Immature natural killer cell (primary cell): Measurements from ENCODE around the gene ZKSCAN5. TPM values are rescaled to one million over a fixed set of nuclear protein-coding genes. Genes with fewer than 3 reads are reported as not detected.
"Not testable (repeated sequence)": the region's sequence is repeated elsewhere in the genome, so short reads cannot be mapped to it uniquely, and the experiment has no call there.

Source experiments
- DNase-seq, 3 donors: peaks; one replicate each; pipeline ENCODE4 v3.0.0; 2022; ENCODE audit warnings: mixed read lengths in 1 of 3
- H3K27ac Mint-ChIP-seq, 6 donors: one replicate each; pipeline ENCODE4 v1.8.0; 2020; ENCODE audit warnings: mixed read lengths in 6 of 6, mild to moderate bottlenecking in 5 of 6, inconsistent platforms in 4 of 6, moderate library complexity in 3 of 6
- H3K27me3 Mint-ChIP-seq, 3 donors: one replicate each; pipeline ENCODE4 v1.8.0; 2020 to 2021; ENCODE audit warnings: low read depth in 3 of 3, mild to moderate bottlenecking in 3 of 3, mixed read lengths in 3 of 3, moderate library complexity in 3 of 3, inconsistent platforms in 1 of 3
- H3K36me3 Mint-ChIP-seq, 3 donors: one replicate each; pipeline ENCODE4 v1.8.0; 2020; ENCODE audit warnings: mixed read lengths in 3 of 3, inconsistent platforms in 2 of 3, mild to moderate bottlenecking in 2 of 3
- H3K4me1 Mint-ChIP-seq, 2 donors: one replicate each; pipeline ENCODE4 v1.8.0; 2020; ENCODE audit warnings: inconsistent platforms in 2 of 2, mild to moderate bottlenecking in 2 of 2, mixed read lengths in 2 of 2, moderate library complexity in 1 of 2
- H3K4me3 Mint-ChIP-seq, 5 donors: one replicate each; pipeline ENCODE4 v1.8.0; 2020; ENCODE audit warnings: mild to moderate bottlenecking in 5 of 5, mixed read lengths in 5 of 5, inconsistent platforms in 3 of 5, moderate library complexity in 3 of 5
- H3K9me3 Mint-ChIP-seq, 6 donors: one replicate each; pipeline ENCODE4 v1.8.0; 2020; ENCODE audit warnings: mild to moderate bottlenecking in 6 of 6, mixed read lengths in 6 of 6, inconsistent platforms in 4 of 6, moderate library complexity in 3 of 6
- polyA plus RNA-seq, 3 donors: library from polyadenylated mRNA; unstranded; fragments of 300-500 nt; fragmentation: Illumina TruSeq; gene quantifications; one replicate each; pipeline ENCODE4 v1.2.3, GENCODE V29; 2021

ZKSCAN5 gene
- polyA plus RNA-seq, 3 donors from 2014 or later = 3.2 to 9.4 (median 4.6) TPM

DNA sequence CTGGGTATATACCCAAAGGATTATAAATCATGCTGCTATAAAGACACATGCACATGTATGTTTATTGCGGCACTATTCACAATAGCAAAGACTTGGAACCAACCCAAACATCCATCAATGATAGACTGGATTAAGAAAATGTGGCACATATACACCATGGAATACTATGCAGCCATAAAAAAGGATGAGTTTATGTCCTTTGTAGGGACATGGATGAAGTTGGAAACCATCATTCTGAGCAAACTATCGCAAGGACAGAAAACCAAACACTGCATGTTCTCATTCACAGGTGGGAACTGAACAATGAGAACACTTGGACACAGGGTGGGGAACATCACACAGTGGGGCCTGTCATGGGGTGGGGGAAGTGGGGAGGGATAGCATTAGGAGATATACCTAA lies 45.1 kb downstream of the ZKSCAN5 start:
- H3K4me3 Mint-ChIP-seq, H3K9me3 Mint-ChIP-seq, H3K36me3 Mint-ChIP-seq, DNase-seq, H3K27me3 Mint-ChIP-seq: not testable (repeated sequence)
- H3K27ac Mint-ChIP-seq = peak overlapping the region in 1 of 6 donors; percentile 57
- peaks cover 24 to 30% of the 10 kb centered on the region in 2 donors for H3K4me1 Mint-ChIP-seq

DNA sequence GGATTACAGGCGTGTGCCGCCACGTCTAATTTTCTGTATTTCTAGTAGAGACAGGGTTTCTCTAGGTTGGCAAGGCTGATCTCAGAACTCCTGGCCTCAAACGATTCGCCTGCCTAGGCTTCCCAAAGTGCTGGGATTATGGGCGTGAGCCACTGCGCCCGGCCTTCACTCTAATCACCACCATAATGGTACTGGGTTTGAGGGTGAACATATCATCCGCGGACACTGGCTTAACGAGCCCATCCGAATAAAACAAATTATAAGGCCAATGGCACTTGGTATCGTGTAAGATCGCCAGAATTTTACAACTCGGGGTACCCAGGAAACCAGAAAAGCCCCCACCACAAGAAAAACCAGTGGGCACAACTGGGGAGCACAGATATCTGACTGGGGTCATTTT lies 46.9 kb downstream of the ZKSCAN5 start:
- Mint-ChIP-seq H3K27ac (peak overlapping the region; percentile 84 to 97 (median 90)), H3K27me3 (peaks cover 0 to 5% (median 0%) of the 10 kb centered on the region in 3 donors), H3K36me3 (peaks cover 0 to 9% (median 3%) of the 10 kb centered on the region in 3 donors), H3K4me1 (peaks cover 29 to 36% of the 10 kb centered on the region in 2 donors), H3K9me3 (no peaks in the 10 kb centered on the region), H3K4me3 (peak overlapping the region; percentile 70 to 96 (median 93))
- no peak for DNase-seq

DNA sequence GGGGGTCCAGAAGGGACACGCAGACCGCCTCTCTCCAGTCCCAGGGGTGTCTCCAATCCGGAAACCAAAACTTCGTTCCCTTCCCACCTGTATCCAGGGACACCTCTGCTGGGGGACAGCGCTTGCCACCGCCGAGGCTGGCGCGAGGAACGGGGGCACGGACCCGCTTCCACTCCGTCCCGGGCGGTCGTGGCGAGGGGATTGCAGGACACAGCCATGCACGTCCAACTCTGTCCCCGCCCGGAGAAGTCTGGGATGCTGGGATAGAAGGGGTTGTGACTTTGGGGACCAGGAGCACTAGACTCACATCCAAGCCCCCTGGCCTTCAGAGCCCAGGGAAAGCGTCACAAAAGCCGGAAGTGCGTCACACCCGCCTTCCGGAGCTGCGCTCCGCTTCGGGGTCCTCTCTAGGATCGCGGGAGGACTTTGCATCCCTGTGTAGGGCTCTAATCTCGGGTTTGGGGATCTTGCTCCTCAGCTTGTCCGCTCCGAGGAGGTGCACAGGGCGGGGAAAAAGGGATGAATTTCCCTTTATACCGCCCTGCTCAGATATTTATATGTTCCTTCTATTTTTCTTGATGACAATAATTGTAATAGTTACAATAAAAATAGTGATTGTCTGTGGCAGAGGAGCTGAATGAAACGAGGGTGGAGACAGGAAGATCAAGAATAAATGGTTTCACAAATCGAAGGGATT lies 47.5 kb downstream of the ZKSCAN5 start, which contains the start of gene FAM200A:
Gene FAM200A (minus strand): TSS at position 348 of the 697 bp plus-strand sequence. CDS start 3,707 bp downstream, outside the sequence.
- Mint-ChIP-seq H3K4me3 (peak within 1 kb of the TSS; percentile 70 to 96 (median 93)), H3K9me3 (no peaks in the 10 kb centered on the region), H3K27ac (peak within 1 kb of the TSS; percentile 84 to 97 (median 90)), H3K36me3 (peaks cover 0 to 8% (median 3%) of the 10 kb centered on the region in 3 donors), H3K4me1 (peaks cover 29 to 36% of the 10 kb centered on the region in 2 donors), H3K27me3 (peaks cover 0 to 5% (median 0%) of the 10 kb centered on the region in 3 donors)
- DNase-seq = peak; percentile 79 to 85 (median 85)

DNA sequence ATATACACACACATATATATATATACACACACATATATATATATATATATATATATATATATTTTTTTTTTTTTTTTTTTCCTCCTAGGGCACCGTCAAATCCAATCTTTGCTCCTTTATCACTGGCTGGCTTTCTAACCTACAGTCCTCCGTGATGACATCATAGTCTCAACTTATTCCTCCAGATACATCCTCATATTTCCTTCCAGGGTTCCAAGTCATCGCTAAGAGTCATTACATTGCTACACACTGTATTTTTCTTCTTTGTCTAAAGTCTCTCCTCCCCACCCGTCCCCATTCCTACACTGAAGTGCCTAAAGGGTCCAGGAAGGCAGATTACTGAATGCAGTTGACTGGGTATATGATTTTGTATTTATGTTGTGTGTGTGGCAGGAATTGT lies 48.6 kb downstream of the ZKSCAN5 start:
- H3K27me3 Mint-ChIP-seq = peaks cover 2 to 7% (median 6%) of the 10 kb centered on the region in 3 donors
- H3K9me3 Mint-ChIP-seq = no peaks in the 10 kb centered on the region
- H3K4me1 Mint-ChIP-seq = peaks cover 39 to 47% of the 10 kb centered on the region in 2 donors
- H3K4me3 Mint-ChIP-seq = peak overlapping the region in 2 of 5 donors; percentile 42 to 46
- peaks cover 0 to 6% (median 5%) of the 10 kb centered on the region in 3 donors for H3K36me3 Mint-ChIP-seq
- H3K27ac Mint-ChIP-seq = peak overlapping the region; percentile 60 to 92 (median 70)
- no peak for DNase-seq

DNA sequence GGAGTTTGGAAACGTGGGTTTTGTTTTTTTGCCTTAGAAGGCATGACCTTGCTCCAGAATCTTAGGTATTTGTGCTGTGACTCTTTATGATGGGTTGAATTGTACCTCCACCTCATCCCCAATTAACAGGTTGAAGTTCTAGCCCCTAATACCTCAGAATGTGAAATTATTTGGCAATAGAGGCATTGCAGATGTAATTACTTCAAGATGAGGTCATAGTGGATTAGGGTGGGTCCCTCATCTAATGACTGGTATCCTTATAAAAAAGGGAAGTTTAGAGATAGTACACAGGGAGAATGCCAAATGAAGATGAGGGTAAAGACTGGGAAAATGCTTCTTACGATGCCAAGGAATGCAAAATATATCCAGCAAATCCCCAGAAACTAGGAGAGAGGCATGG lies 50.5 kb downstream of the ZKSCAN5 start:
- no peak for DNase-seq
- peak overlapping the region in 1 of 5 donors; percentile 30 for H3K4me3 Mint-ChIP-seq
- H3K4me1 Mint-ChIP-seq = peaks cover 45 to 51% of the 10 kb centered on the region in 2 donors
- H3K27me3 Mint-ChIP-seq = peaks cover 7 to 18% (median 12%) of the 10 kb centered on the region in 3 donors
- no peaks in the 10 kb centered on the region for H3K9me3 Mint-ChIP-seq
- H3K27ac Mint-ChIP-seq = peak overlapping the region in 5 of 6 donors; percentile 14 to 69 (median 65)
- H3K36me3 Mint-ChIP-seq = peaks cover 0 to 7% (median 3%) of the 10 kb centered on the region in 3 donors

DNA sequence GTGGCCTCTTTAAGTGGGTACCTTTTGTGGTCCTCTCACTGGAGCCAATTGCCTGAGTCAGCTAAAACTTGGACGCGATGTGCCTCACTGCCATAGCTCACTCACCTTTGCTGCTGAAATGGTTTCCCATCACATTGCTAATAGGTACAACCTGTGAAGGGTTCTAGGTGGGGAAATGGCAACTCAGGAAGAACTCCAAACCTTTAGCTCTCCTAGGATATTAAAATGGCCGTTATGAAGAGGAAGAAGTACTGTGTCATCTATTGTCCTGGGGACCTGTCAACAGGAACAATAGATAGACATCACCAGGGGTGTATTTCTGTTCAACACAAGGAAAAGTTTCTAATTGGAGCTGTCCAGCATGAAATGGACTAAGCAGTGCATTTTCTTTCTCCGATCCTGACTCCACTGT lies 52.7 kb downstream of the ZKSCAN5 start:
- Mint-ChIP-seq H3K27ac (peak overlapping the region; percentile 96 to 100 (median 98)), H3K36me3 (peaks cover 9 to 10% (median 10%) of the 10 kb centered on the region in 3 donors), H3K4me3 (peak overlapping the region; percentile 94 to 99 (median 96)), H3K4me1 (peaks cover 44 to 53% of the 10 kb centered on the region in 2 donors), H3K9me3 (no peaks in the 10 kb centered on the region), H3K27me3 (peaks cover 9 to 21% (median 9%) of the 10 kb centered on the region in 3 donors)
- no peak for DNase-seq

DNA sequence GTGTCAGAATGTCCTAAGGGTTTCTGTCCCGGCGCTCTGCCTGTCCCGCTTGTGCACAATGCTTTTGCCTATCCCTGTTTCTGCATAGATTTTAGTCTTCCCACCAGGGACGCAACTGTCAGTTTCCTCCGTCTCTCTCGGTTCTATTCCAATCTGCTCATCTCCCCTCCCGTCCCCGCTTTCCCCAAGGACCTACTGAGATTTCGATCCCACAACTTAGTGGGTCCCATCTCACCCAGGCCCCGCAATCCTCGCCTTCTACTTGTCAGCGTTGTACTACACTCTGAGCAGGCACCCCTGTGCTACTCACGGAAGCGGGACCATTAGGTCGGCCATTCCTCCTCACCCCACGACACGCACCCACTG lies 53.5 kb downstream of the ZKSCAN5 start:
- H3K9me3 Mint-ChIP-seq = no peaks in the 10 kb centered on the region
- no peak for DNase-seq
- H3K4me1 Mint-ChIP-seq = peaks cover 39 to 53% of the 10 kb centered on the region in 2 donors
- peak overlapping the region; percentile 96 to 100 (median 98) for H3K27ac Mint-ChIP-seq
- H3K27me3 Mint-ChIP-seq = peaks cover 9 to 21% (median 9%) of the 10 kb centered on the region in 3 donors
- H3K36me3 Mint-ChIP-seq = peaks cover 11 to 17% (median 17%) of the 10 kb centered on the region in 3 donors
- H3K4me3 Mint-ChIP-seq = peak overlapping the region; percentile 94 to 99 (median 96)

DNA sequence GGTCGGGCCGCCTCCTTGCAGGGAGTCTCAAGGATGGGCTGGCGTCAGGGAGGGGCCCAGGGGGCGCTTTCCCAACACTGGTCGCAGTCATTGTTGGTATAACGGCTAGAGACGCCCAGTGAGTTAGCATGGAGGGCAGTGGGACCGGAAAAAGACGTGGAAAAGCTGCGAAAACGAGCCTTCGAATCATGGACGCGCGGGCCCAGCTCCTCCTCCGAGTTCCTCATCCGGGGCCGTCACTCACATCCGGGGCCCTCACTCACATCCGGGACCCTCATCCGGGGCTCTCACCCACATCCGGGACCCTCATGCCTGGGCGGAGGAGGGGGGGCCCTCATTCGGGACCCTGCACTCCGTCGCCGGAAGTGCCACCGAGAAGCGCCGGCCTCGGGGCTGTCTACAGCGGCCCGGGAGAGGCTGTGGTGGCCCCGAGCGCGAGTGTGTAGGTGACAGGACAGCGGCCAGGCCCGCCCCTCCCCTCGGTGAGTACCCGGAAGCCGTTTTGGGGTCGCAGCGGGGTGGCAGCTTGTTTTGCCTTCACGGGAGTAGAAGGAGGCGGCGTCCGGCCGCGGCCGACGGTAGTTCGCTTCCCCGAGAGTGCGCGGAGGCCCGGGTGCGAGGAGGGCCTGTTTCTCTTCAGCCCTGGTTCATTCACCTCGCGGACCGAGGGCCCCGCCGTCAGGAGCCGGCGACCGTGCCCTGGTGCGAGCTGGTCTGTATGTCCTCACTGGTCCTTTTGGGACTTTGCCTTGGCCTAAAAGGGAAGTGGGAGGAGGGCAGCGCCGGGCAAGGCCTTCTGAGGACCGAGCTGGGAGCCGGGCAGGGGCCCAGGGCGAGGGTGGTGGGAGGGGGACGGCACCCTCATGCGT lies 54.1 kb downstream of the ZKSCAN5 start, which contains the start of gene ZNF655:
Gene ZNF655 (plus strand): TSS at position 337 of the 869 bp plus-strand sequence. CDS start 1,918 bp downstream, outside the sequence.
- Mint-ChIP-seq H3K27me3 (peaks cover 9 to 21% (median 9%) of the 10 kb centered on the region in 3 donors), H3K4me3 (peak within 1 kb of the TSS; percentile 94 to 99 (median 96)), H3K36me3 (peaks cover 11 to 20% (median 20%) of the 10 kb centered on the region in 3 donors), H3K27ac (peak within 1 kb of the TSS; percentile 96 to 100 (median 98)), H3K4me1 (peaks cover 37 to 51% of the 10 kb centered on the region in 2 donors), H3K9me3 (no peaks in the 10 kb centered on the region)
- DNase-seq = peak; percentile 96 to 97 (median 97)

DNA sequence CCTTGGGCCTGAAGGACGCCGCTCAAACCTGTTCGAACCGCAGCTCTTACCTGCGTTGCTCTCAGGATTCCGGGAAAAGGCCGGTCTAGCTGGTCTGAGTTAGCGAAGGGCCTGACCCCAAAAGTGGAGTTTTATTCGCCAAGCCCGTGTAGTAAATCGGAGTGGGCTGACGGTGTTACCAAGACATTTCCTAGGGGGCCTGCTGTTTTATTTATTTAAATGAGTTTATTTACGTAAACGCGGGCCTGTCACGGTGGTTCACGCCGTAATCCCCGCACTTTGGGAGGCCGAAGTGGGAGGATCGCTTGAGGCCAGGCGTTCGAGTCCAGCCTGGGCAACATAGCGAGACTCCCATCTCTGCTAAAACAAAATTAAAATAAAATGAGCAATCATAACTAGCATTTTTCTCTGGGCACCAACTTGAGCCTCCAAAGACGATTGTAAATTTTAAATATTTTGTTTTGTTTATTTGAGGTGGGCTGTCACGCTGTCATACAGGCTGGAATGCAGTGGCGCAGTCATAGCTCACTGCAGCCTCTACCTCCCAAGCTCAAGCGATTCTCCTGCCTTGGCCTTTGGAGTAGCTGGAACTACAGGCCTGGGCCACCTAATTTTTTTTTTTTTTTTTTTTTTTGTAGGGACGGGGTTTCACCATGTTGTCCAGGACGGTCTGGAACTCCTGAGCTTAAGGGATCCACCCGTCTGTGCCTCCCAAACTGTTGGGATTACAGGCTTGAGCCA lies 54.9 kb downstream of the ZKSCAN5 start:
- Mint-ChIP-seq H3K27ac (peak overlapping the region; percentile 96 to 100 (median 98)), H3K4me1 (peaks cover 37 to 59% of the 10 kb centered on the region in 2 donors), H3K4me3 (peak overlapping the region; percentile 94 to 99 (median 96)), H3K36me3 (peaks cover 16 to 28% (median 26%) of the 10 kb centered on the region in 3 donors), H3K9me3 (no peaks in the 10 kb centered on the region), H3K27me3 (peaks cover 9 to 21% (median 9%) of the 10 kb centered on the region in 3 donors)
- peak in 1 of 3 donors; percentile 26 for DNase-seq

DNA sequence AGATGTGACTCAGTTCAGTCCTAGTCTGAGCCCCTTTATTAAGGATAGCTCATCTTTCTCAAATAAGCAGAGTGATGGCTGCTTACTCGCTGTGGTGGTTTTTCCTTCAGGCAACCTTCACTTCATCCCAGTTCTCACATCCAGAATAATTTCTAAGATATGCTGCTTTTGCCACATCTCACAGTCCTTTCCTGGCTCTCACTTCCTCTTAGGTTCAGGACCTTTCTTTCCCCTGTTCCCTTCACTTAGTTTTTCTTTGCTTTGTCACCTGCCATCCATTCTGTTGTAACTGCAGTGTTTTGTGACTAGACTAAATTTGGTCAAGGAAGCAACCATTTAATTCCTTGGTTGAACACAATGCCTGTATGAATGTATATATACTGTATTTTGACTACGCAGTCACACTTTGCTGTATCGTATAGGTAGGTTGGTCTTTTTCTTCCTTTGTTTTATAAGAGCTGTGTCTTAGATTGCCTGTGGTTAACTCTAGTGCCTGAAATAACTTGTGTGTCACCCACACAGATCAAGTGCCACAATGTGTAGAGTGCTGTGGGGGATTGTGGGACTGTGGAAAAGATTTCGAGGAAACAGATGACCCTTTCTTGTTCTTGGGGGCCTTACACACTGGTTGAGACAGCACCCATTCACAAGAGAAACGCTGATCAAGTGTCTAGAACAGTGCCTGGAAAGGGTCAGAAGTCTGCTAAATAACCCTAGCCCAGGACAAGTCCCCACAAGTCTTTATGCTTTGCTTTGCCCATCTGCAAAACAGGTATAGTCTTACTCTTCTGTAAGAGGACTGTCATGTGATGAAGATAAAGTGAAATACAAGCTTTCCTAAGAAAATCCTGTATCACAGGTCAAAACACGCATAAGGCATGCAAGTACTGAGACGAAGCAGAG lies 56.6 kb downstream of the ZKSCAN5 start:
- no peaks in the 10 kb centered on the region for H3K9me3 Mint-ChIP-seq
- H3K4me1 Mint-ChIP-seq = peaks cover 38 to 58% of the 10 kb centered on the region in 2 donors
- peak overlapping the region; percentile 74 to 96 (median 82) for H3K27ac Mint-ChIP-seq
- peaks cover 18 to 35% (median 25%) of the 10 kb centered on the region in 3 donors for H3K36me3 Mint-ChIP-seq
- peaks cover 9 to 21% (median 9%) of the 10 kb centered on the region in 3 donors for H3K27me3 Mint-ChIP-seq
- no peak for DNase-seq
- peak overlapping the region; percentile 65 to 98 (median 73) for H3K4me3 Mint-ChIP-seq

DNA sequence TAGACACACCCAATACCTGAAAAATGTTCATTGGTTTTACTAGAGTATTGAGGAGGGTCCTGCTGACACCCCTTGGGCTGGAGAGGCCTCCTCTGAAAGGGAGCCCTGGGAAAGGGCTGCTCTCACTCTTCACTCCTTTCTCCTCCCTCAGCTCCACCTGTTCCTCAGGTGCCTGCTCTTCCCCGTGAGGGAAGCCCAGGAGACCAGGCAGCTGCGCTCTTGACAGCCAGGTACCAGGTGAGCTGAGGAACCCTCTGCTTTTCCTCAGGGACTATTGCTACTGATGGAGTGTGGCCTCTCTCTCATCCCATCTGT lies 57.2 kb downstream of the ZKSCAN5 start:
- peak overlapping the region in 2 of 6 donors; percentile 42 to 80 for H3K27ac Mint-ChIP-seq
- H3K36me3 Mint-ChIP-seq = peaks cover 19 to 35% (median 27%) of the 10 kb centered on the region in 3 donors
- DNase-seq = no peak
- H3K9me3 Mint-ChIP-seq = no peaks in the 10 kb centered on the region
- H3K4me3 Mint-ChIP-seq = peak overlapping the region in 2 of 5 donors; percentile 12
- peaks cover 9 to 21% (median 9%) of the 10 kb centered on the region in 3 donors for H3K27me3 Mint-ChIP-seq
- peaks cover 37 to 58% of the 10 kb centered on the region in 2 donors for H3K4me1 Mint-ChIP-seq
